H54 (cell line): ENCODE measurements around the gene LGR6.
A peak's percentile ranks its signal among the peaks of the same experiment; 100 is the strongest.

Source experiments
- DNase-seq: peaks from one replicate; pipeline ENCODE4 v3.0.0; 2011; ENCODE audit warnings: low spot score, mixed read lengths; ENCODE audit not compliant: insufficient read length
- FAIRE-seq: peaks from 3 replicates; lab custom pipeline; 2011; peaks lifted over from hg19 to GRCh38; lab: Jason Lieb, UNC
- POLR2A ChIP-seq: IDR thresholded peaks from 2 replicates; pipeline ENCODE4 v1.6.1; 2011; ENCODE audit warnings: low read depth, mild to moderate bottlenecking, low read length

The LGR6 gene

DNA sequence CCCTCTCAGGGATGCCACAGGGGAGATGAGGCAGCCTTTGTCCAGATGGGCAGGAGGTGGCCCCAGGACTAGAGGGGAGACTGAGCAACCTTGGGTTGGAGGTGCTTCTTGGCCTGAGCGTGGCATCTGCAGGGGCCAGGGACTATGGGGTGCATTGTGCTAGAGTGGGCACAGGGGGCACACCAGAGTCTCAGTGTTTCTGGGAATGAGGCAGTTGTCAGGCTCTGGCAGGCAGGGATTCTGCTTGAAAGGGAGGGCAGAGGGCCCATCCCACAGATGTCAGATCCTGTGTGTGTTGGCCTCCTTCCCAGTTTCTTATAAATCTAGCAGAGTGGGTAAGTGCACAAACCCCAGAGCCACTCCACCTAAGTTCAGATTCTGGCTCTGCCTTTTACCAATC lies 13.7 kb downstream of the LGR6 start:
- no peak for FAIRE-seq
- no peak for TF ChIP-seq POLR2A
- peak; percentile 74 for DNase-seq

DNA sequence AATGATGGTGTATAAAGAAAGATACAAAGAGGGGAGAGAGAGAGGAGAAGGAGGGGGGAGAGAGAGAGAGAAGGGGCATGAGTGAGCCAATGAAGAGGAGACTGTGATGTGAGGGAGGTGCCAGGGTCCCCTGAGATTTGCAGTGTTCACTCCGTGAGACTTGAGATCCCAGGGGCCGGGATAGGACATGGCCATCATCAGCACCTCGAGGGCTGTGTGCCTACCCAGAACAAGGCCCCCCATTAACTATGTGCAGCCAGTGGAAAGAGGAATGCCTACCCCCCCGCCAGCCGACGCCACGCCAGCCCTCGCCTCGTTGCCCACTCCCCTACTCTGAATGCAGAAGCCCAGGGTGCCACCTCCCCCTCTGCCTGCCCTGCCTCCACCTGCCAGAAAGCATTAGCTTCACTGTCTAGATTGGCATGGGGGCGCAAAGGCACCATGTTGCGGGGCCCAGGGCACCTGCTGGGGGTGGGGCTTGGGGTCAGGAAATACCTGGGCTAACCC lies 14.8 kb downstream of the LGR6 start:
- FAIRE-seq (no peak), DNase-seq (no peak)
- TF ChIP-seq POLR2A, result no peak

DNA sequence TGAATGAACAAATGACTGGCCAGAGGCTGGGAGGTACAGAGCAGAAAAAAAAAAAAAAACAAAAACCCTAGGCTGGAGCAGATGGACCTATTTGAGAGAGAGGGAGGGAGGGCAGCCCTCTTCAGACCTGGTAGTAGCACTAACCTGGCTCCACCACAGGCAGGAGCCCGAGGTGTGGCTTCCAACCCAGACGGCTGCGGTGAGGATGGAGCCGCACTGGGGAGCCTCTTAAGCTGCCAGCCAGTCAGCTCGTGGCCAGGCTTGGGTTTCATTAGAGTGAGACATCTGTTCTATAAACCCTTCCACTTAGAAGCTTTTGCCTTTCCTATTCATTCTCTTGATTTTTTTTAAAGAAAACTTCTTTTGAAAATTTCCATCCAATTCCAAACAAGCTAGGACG lies 16.8 kb downstream of the LGR6 start:
- no peak for TF ChIP-seq POLR2A
- no peak for FAIRE-seq
- no peak for DNase-seq

DNA sequence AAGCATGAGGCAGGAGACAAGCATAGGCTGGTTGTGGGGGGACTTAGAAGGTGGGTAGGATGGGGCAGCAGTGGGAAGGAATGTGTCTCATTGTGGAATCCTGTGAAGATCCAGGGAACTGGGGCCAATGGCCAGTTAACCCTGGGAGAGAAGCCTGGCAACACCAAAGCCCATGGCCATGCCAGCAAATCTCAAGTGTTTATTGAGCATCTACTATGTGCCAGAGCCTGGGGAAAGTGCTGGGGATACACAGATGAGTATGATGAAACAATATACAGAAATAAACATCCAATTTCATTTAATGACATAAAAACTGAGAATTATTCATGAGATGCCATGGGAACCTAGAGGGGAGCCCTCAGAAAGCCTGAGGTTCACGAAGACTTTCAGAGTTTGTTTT lies 17.4 kb downstream of the LGR6 start:
- DNase-seq, result no peak
- no peak for TF ChIP-seq POLR2A
- FAIRE-seq, result no peak

DNA sequence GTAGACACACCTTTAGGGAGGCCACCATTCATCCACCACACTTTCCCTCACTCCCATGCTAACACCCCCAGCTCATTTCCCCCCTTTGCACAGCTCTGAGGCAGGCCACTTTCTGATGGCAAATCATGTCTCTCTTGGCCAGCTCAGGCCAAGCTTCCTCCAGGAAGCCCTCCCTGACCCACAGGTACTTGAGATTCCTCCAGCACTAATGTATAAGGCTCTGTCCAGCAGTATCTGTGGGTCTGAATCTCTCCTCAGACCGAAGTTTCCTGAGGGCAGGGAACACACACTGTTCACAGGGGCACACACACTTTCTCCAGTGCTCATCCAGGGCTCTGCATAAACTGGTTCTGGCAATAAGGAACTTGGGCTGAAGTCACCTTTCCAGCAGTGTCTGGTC lies 19.2 kb downstream of the LGR6 start:
- no peak for DNase-seq
- TF ChIP-seq POLR2A, result no peak
- FAIRE-seq, result no peak

DNA sequence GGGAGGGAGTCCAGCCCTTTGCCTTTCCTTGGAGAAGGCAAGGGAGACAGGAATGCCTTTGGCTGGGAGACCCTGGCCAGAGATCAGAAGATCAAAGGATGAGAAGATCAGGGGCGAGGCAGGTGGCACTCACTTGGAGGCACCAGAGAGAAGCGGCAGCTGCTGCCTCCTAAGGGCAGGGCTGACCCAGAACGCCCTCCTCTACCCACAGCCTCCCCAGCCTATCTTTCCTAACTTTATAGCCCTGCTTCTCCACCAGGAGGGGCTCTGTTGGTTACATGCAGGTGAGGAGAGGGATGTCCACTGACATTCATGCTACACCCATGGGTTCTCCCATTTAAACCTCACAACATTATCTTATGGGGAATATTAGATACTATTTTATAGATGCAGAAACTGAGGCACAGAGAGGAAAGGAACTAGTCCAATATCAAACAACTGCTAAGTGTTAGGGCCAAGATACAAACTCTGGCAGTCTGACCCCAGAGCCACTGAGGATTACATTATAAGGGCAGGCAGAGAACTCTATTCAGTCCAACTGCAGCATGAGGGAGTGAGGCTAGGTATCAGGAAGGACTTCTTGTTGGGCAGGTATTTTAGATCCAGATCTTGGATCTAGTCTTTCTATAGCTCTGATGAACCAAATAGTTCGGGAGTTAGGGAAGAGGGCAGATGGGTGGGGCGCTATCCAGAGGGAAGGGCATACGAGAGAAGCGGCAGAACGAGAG lies 19.9 kb downstream of the LGR6 start:
- FAIRE-seq (no peak), DNase-seq (peak; percentile 63)
- TF ChIP-seq POLR2A, result no peak

DNA sequence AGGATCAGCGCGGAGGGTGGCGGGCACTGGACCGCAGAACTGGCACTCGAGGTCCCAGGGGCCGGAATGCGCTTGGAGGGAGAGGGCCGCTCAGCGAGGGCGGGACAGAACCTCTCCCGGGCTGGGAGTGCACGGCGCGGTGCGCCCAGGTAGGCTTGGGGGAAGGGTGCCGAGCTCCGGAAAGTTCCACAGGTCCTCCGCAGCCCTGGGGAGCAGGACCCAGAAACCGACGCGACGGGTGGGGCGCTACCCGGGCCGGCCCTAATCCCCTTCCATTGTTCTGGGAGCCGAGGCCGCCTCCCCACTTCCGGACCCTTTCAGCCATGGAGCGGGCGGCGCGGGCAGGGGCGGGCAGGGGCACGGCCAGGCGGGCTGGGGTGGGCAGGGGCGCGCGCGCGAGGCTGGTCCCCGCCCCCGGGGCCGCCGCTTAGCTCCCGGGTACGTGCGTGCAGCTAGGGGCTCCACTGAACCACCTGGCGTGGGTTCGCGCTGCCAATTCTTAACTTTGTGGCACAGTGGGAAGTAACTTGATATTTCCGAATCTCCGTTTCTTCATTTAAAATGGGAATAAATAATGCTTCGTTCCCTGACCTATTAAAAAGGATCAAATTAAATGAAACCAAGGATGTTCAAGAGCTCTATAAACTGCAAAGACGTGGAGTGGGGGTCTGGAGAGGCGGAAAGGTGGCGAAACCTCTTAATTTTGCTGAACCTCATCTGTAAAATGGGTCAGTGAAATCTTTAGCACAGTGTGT lies 20.7 kb downstream of the LGR6 start:
- no peak for TF ChIP-seq POLR2A
- FAIRE-seq (no peak), DNase-seq (no peak)

DNA sequence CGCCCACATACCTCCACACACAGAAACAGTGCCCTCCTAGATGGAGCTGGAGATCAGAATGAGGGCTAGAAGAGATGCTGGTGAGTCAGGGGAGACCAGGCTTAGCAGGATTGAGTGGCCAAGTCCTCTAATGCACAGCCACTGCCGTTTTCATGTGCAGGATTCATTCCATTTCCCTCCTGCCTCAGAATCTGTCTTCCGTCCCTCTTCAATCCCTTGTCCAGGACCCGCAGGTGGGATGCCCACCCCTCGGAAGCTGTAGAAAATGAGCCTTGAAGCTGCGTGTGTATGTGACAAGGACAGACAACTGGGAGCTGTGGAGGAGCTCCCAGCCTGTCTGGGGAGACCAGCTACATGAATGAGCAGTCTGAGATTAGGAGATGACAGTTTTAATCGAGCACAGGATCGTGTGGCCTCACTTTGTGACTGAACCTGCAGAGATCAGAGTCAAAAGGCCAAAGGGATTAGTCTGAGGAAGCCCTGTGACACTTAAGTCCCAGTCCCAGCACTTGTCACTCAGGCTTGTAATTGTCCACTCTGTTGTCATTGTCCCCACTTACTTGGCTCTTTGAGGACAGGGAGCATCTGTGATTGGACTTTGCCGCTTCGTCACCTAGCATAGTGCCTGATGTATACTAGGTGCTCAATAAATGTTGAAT lies 22.0 kb downstream of the LGR6 start:
- no peak for TF ChIP-seq POLR2A
- FAIRE-seq (no peak), DNase-seq (no peak)

DNA sequence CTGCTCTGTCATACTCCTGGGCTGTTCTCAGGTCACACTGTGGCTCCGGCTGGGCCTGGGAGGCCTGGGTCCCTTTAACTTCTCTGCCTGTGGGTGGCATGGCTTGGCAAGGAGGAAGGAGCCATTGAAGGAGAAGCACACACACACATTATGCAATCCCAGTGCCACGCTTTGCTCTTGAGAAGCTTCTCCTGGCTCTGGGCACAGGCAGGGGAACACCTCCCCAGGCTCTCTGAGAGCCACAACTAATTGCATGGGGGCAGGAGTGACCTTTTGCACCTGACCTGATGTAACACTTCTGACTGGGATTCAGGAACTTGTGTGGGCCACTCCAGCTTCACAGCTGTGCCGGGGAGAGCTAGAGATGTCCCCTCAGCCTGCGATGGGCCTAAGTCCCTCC lies 23.1 kb downstream of the LGR6 start:
- no peak for DNase-seq
- no peak for FAIRE-seq
- no peak for TF ChIP-seq POLR2A

DNA sequence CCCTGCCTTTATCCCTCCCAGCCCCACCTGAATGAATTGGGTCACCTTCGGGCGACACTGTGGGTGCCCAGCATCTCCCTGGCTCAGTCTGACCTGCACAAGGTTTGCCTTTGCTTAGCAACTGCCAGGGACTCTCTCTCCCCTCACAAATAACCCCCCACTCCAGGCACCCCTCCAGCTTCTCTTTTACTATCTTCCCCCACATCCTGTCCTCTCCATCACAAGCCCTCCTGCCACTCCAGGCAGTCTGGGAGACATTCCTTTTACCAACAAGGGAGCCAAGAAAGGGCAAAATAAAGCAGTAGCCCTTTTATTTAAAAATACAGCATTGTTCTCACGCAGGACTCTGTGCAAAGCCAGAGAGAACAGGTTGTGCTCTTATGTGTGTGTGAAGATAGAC lies 23.9 kb downstream of the LGR6 start:
- FAIRE-seq (no peak), DNase-seq (no peak)
- no peak for TF ChIP-seq POLR2A

DNA sequence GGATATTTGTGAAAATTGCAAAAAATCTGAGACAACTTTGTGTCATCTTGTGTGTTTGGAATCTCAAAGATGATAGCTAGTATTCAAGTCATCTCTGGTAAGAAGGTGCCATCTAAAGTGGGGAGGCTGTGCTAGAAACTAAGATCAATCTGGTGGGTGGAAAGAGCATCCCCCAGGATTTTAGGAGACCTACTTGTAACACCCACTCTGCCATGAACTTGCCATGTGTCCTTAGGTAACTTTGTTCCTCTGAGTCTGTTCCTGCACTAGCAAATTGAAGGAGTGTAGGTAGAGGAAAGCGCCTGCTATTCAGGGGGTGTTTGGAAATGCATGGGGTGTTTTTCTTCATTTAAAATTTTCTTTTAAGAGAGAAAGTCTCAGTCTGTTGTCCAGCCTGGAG lies 24.4 kb downstream of the LGR6 start:
- no peak for DNase-seq
- no peak for FAIRE-seq
- TF ChIP-seq POLR2A, result no peak

DNA sequence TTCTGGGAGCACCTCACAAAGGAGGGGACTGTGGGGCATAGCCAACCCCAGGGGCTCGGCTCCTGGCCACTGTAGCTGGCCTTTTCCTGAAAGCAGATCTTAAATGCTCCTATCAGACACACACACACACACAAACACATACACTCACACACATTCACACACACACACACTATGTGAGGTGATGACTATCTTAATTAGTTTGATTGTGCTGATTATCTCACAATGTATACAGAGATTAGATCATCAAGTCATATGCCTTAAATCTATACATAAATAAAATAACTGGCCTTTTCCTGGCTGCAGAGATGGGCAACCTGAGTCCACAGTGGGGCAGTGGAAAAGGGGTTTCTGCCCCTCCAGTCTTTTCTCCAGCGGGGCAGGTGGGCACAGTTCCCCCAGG lies 27.1 kb downstream of the LGR6 start:
- TF ChIP-seq POLR2A, result no peak
- DNase-seq (no peak), FAIRE-seq (no peak)

DNA sequence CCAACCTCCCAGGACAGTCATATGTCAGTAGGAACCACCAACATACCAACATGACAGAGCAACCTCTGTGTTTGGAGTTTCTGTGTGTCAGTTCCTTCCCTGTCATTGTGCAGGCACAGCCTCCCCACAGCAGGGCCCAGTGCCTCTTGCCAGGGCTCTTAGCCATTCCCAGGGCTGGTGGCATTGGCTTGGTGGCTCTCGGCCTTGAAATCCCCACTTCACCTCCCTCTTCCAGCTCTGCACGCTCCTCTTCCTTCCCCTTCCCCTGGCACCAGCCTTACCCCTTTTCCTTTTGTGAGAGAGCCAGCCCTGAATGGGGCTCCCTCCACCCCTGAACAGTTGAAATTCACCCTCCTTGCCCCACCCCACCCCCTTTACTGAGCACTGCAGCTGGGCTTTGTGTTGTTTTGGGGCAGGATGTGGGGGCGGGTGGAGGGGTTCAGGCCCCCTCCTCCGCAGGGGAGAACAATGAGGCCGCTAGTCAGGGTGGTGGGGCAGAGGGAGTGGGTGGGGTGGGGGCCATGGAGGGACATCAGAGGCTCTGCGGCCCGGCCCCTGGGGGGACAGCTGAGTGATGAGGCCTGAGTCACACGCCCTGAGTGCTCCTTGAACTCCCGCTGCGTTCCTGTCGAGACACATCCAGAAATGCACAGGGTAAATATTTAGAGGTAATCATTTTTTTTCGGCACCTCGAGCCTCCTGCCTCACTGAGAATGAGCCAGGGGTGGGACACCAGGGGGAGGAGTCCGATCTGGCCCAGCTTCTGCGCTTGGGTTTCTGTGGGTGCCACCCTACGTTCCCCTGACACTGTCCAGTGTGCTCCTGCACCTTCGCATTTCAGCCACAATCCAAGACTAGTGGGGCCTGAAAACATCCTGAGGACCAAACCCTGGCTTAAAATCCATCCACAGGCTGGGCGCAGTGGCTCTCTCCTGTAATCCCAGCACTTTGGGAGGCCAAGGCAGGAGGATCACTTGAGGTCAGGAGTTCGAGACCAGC lies 28.6 kb downstream of the LGR6 start:
- peak; percentile 72 for DNase-seq
- no peak for TF ChIP-seq POLR2A
- FAIRE-seq, result no peak
